ENCODE data around the gene ZNF217. TPM values are rescaled to one million over a fixed set of nuclear protein-coding genes. Genes with fewer than 3 reads are reported as not detected.
A peak's percentile ranks its signal among the peaks of the same experiment; 100 is the strongest.
"Not testable (repeated sequence)": the region's sequence is repeated elsewhere in the genome, so short reads cannot be mapped to it uniquely, and the experiment has no call there.

The ZNF217 gene
- total RNA-seq, 1 experiment from 2014 or later: 210 TPM

GRCh38 chr20:53596189-53597001, 2.8 kb upstream of the ZNF217 start:
- BruUV-seq (replicated peaks); in situ Hi-C loops (cut with HindIII; ENCODE audit: low pct_unique_long_range_greater_than_20kb, low sequenced_read_pairs); H3K9me3 ChIP-seq (ENCODE audit: control insufficient read depth, insufficient read depth, low read depth, low read length); H3K27me3 ChIP-seq (ENCODE audit: control insufficient read depth, insufficient read depth, low read length); H3K36me3 ChIP-seq (ENCODE audit: control insufficient read depth, insufficient read depth, low read length); ATAC-seq; DNase-seq (ENCODE audit: low read depth, low spot score): not testable (repeated sequence)
- TF ChIP-seq POLR2AphosphoS5 (IDR thresholded peaks at IDR 0.05; ENCODE audit: low read depth, low read length): peak; percentile 10; the same call in 1 of the 2 replicates
- Histone ChIP-seq H3K4me1 (ENCODE audit: control insufficient read depth, insufficient read depth, low read length) (peaks cover 33% of the 10 kb centered on the region), H3K27ac (ENCODE audit: low read length) (peak overlapping the region; percentile 98), H3K4me3 (ENCODE audit: low read depth in 2 of 2, low read length in 2 of 2) (peak overlapping the region; percentile 53 to 66)
- CTCF ChIA-PET: interaction anchor here (0.7 kb wide), 1 partner anchor 345 kb away, joined by 3 read pairs; no protein-coding TSS in a partner anchor
- intact Hi-C loops (cut with micrococcal nuclease; ENCODE audit: unreplicated experiment): loop anchor here (10.0 kb wide), 2 partner anchors 138 to 318 kb away; no protein-coding TSS in a partner anchor
- POLR2A ChIA-PET: interaction anchor here (0.5 to 2.3 kb wide), 8 partner anchors 13 to 311 kb away, joined by 3 to 17 read pairs (median 6); no protein-coding TSS in a partner anchor

GRCh38 chr20:53595742-53596141, 2.1 kb upstream of the ZNF217 start:
- H3K36me3 ChIP-seq (ENCODE audit: control insufficient read depth, insufficient read depth, low read length); ATAC-seq; BruUV-seq (replicated peaks); in situ Hi-C loops (cut with HindIII; ENCODE audit: low pct_unique_long_range_greater_than_20kb, low sequenced_read_pairs); H3K9me3 ChIP-seq (ENCODE audit: control insufficient read depth, insufficient read depth, low read depth, low read length); CTCF ChIA-PET; DNase-seq (ENCODE audit: low read depth, low spot score); H3K27me3 ChIP-seq (ENCODE audit: control insufficient read depth, insufficient read depth, low read length): not testable (repeated sequence)
- intact Hi-C loops (cut with micrococcal nuclease; ENCODE audit: unreplicated experiment): loop anchor here (10.0 kb wide), 2 partner anchors 139 to 319 kb away; no protein-coding TSS in a partner anchor
- Histone ChIP-seq H3K4me3 (ENCODE audit: low read depth in 2 of 2, low read length in 2 of 2) (peak overlapping the region; percentile 53 to 66), H3K4me1 (ENCODE audit: control insufficient read depth, insufficient read depth, low read length) (peaks cover 31% of the 10 kb centered on the region), H3K27ac (ENCODE audit: low read length) (peak overlapping the region; percentile 98)
- POLR2A ChIA-PET: interaction anchor here (0.7 to 2.3 kb wide), 2 partner anchors 14 to 87 kb away, joined by 6 to 17 read pairs; no protein-coding TSS in a partner anchor

- TF ChIP-seq CTCF (IDR thresholded peaks at IDR 0.05) (no peak), TCF7L2 (IDR thresholded peaks at IDR 0.05; ENCODE audit: low read depth, low read length) (no peak), SIN3A (IDR thresholded peaks at IDR 0.05; ENCODE audit: borderline replicate concordance, insufficient read depth, low read depth, low read length) (no peak), REST (IDR thresholded peaks at IDR 0.05; ENCODE audit: insufficient read depth in 1 of 2, low read depth in 2 of 2, low read length in 1 of 2) (no peak), POLR2AphosphoS5 (IDR thresholded peaks at IDR 0.05; ENCODE audit: low read depth, low read length) (no peak)
- TSS peak; percentile 88 for BruUV-seq (replicated peaks)
- in situ Hi-C loops (cut with HindIII; ENCODE audit: low pct_unique_long_range_greater_than_20kb, low sequenced_read_pairs) (no loop called here), intact Hi-C loops (cut with micrococcal nuclease; ENCODE audit: unreplicated experiment) (loop anchor here (10.0 kb wide), 2 partner anchors 140 to 320 kb away; no protein-coding TSS in a partner anchor)
- Histone ChIP-seq H3K4me3 (ENCODE audit: low read depth in 2 of 2, low read length in 2 of 2) (peak overlapping the region; percentile 53 to 66), H3K27ac (ENCODE audit: low read length) (peak overlapping the region; percentile 98), H3K36me3 (ENCODE audit: control insufficient read depth, insufficient read depth, low read length) (no peaks in the 10 kb centered on the region), H3K9me3 (ENCODE audit: control insufficient read depth, insufficient read depth, low read depth, low read length) (no peaks in the 10 kb centered on the region), H3K4me1 (ENCODE audit: control insufficient read depth, insufficient read depth, low read length) (peaks cover 25% of the 10 kb centered on the region), H3K27me3 (ENCODE audit: control insufficient read depth, insufficient read depth, low read length) (no peaks in the 10 kb centered on the region)
- ChIA-PET CTCF (no interaction called here), POLR2A (interaction anchor here (0.6 to 2.9 kb wide), 12 partner anchors 15 to 534 kb away, joined by 3 to 22 read pairs (median 12); no protein-coding TSS in a partner anchor)
- DNase-seq (ENCODE audit: low read depth, low spot score) (no peak), ATAC-seq (no peak)
Measured at GRCh38 chr20:53595018-53595378, 1.4 kb upstream of the ZNF217 start.
